Raji (cell line): ENCODE data around the gene HIP1R.

ENCODE experiments used
- POLR2A ChIP-seq: IDR thresholded peaks from 2 replicates; pipeline ENCODE4 v1.6.1; 2011; ENCODE audit warnings: low read depth, low read length, control low read depth; ENCODE audit not compliant: insufficient read depth

The HIP1R gene

GRCh38 chr12:122870163-122870842, 35.0 kb downstream of the HIP1R start:
- no peak for TF ChIP-seq POLR2A

- TF ChIP-seq POLR2A = no peak
These were observed 35.8 kb downstream of the HIP1R start for GRCh38 chr12:122870867-122871664.

- TF ChIP-seq POLR2A = no peak
These were observed 36.9 kb downstream of the HIP1R start for GRCh38 chr12:122871851-122872780.

GRCh38 chr12:122872815-122873361, 37.6 kb downstream of the HIP1R start:
- no peak for TF ChIP-seq POLR2A

- TF ChIP-seq POLR2A = no peak
These were observed 38.3 kb downstream of the HIP1R start for GRCh38 chr12:122873540-122873939.

GRCh38 chr12:122874081-122874480, 38.8 kb downstream of the HIP1R start:
- TF ChIP-seq POLR2A = no peak

GRCh38 chr12:122875590-122876220, 40.4 kb downstream of the HIP1R start:
- no peak for TF ChIP-seq POLR2A

GRCh38 chr12:122876731-122877130, 41.5 kb downstream of the HIP1R start:
- TF ChIP-seq POLR2A = no peak

GRCh38 chr12:122878780-122879612, 43.7 kb downstream of the HIP1R start:
- no peak for TF ChIP-seq POLR2A

- no peak for TF ChIP-seq POLR2A
These were observed 45.0 kb downstream of the HIP1R start for GRCh38 chr12:122880155-122880667.

- no peak for TF ChIP-seq POLR2A
These were observed 45.4 kb downstream of the HIP1R start for GRCh38 chr12:122880668-122881067.

- TF ChIP-seq POLR2A = no peak
These were observed 47.8 kb downstream of the HIP1R start for GRCh38 chr12:122882908-122883558.
